Suppressor macrophage (primary cell): ENCODE measurements around the gene SHANK1.
A peak's percentile ranks its signal among the peaks of the same experiment; 100 is the strongest.

Source experiments
- DNase-seq, 4 experiments: peaks; one replicate each; pipeline ENCODE4 v3.0.0-alpha.2; 2020 to 2022

Gene SHANK1

DNA sequence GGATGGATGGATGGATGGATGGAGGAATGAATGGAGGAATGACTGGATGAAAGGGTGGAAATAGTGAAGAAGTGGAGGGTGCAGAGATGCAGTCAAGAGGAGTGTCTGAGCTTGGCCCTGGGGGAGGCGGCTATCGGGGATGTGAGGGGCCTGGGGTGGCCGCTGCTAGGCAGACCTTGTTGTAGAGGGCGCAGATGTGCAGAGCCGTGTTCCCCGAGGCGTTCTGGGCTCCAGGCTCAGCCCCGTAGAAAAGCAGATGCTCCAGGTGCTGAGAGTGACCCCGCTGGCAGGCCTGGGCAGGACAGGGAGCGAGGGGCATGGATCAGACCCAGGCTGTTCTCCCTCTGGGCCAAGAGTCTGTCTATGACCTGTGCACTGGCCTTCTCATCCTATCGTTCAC is 8.4 kb downstream of the SHANK1 start:
- DNase-seq: no peak

DNA sequence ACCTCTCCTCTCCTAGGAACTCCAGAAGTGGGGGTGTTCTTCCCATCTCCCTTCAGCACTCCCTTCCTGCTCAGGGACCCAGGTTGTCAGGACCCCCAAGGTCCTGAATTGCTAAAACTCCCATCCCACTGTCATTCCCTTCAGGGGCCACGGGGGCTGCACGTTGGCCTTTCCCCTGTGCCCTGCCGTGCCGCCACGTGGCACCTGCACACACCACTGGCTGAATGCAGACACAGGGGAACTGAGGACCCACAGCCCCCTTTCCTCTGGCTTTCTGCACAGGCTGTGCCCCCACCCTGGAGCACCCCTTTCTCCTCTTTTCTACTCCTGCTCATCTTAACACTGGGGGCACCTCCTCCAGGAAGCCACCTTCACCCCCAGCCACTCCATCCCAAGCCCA is 9.0 kb downstream of the SHANK1 start:
- no peak for DNase-seq

DNA sequence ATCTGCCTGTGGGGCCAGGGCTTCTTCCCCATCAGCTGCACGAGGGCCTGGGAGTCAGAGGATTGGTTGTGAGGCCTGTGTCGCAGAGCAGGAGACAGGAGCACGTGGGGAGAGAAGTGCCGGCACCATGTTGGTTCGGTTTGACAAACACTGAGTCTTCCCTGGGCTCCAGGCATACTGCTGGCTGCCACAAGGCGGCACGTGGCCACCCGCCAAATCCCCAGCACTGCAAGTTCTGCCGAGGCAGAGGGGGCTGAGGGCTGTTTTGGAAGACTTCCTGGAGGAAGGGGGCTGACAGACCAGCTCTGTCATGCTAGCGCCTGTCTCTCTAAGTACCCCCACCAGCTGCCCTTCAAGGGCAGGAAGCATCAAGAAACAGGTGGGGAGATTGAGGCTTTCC is 9.5 kb downstream of the SHANK1 start:
- DNase-seq: no peak

DNA sequence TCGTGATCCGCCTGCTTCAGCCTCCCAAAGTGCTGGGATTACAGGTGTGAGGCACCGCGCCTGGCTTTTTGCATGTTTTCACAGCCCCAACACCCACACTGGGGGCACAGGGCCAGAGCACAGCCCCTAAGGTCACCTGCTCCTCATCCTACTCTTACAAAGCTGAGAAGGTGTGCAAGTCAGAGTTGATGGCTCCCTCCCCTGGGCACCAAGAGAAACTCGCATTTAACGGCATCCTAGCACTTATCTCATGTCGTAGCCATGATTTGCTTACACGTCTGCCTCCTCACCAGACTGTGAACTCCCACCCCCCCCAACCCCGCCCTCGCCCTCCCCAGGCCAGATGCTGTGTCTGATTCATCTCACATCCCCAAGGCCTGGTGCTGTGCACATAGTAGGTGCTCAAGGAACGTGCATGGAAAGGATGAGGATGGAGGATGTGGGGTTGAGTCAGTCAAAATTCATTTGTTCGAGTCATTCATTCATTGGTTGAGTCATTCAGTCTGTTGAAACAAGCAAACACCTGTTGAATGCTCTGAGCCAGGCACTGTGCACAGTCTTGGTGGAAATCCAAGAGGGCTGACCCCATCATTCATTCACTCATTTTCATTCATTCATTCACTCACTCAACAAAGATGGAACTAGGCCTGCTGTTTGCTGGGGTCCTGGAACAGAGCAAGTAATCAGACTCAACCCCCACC is 11.3 kb downstream of the SHANK1 start:
- no peak for DNase-seq

DNA sequence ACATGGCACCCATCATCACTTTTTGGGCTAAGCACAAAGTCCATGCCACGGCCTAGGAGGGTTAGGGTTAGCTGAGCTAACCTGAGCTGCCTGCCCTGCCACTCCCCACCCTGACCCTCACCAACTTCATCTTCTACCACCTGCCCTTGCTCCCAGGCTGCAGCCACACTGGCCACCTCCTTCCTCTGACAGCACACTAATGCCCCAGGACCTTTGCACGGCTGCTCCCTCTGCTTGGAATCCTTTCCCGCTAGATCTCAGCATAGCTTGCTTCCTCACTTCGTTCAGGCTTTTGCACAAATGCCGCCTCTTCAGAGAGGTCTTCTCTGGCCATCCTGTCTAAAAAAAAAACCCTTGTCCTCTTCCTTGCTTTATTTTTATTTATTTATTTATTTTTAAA is 13.2 kb downstream of the SHANK1 start:
- DNase-seq: no peak

DNA sequence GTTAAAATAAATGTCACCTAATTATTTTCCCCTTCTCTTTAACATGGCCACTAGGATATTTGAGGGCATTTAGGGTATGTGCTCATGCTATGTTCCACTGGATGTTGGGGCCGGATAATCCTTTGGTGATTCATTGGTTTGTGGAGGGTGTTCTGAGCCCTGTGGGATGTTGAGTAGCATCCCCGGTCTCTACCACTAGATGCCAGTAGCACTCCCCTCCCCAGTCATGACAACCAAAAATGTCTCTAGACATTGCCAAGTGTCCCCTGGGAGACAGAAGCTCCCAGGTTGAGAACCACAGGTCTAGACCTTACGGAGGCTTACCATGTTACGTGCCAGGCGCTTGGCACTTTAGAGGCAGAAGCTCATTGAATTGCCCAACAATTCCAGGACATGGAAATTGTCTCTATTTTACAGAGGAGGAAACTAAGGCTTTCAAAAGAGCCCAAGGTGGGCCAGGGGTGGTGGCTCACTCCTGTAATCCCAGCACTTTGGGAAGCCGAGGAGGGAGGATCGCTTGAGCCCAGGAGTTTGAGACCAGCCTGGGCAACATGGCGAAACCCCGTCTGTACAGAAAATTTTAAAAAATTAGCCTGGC is 14.1 kb downstream of the SHANK1 start:
- peak; percentile 54 to 71 (median 66) for DNase-seq

DNA sequence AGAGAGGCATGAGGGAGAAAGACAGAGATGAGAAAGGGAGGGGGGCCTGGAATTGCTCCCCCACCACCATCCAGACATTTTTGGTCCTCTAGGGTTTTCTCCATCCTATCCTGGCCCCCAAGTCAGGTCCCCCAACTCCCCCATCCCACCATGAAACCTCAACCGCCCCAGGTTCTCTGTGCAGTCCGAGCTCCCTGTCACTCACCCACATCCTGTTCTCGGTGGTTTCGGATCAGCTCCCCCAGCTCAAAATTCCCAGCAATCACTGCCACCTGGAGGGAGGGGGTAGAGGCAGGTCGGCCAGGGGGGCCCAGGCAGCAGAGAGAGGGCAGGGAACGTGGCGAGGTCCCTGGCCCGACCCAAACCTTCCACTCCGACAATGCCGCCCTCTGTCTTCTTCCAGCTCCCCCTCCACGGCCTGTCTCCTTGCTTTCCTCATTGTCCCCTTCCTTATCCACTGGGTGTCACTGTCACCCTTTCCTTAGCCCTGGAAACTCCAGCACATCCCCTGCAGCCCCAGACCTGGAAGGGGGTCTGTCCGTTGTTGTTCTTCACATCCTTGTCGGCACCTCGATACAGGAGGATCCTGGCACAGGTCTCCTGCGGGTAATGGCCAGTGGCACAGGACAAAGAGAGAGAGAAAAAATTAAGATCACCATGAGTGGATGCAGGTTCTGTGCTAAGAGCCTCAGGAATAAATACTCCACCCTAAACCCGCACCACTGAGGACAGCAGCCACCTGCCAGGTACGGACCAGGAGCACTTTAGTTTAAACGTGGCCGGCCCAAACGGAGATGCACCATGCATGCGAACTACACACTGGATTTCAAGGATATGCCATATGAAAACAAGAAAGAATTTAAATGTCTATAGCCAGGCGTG is 15.4 kb downstream of the SHANK1 start:
- DNase-seq: peak in 3 of 4 experiments; percentile 22 to 45 (median 28)

DNA sequence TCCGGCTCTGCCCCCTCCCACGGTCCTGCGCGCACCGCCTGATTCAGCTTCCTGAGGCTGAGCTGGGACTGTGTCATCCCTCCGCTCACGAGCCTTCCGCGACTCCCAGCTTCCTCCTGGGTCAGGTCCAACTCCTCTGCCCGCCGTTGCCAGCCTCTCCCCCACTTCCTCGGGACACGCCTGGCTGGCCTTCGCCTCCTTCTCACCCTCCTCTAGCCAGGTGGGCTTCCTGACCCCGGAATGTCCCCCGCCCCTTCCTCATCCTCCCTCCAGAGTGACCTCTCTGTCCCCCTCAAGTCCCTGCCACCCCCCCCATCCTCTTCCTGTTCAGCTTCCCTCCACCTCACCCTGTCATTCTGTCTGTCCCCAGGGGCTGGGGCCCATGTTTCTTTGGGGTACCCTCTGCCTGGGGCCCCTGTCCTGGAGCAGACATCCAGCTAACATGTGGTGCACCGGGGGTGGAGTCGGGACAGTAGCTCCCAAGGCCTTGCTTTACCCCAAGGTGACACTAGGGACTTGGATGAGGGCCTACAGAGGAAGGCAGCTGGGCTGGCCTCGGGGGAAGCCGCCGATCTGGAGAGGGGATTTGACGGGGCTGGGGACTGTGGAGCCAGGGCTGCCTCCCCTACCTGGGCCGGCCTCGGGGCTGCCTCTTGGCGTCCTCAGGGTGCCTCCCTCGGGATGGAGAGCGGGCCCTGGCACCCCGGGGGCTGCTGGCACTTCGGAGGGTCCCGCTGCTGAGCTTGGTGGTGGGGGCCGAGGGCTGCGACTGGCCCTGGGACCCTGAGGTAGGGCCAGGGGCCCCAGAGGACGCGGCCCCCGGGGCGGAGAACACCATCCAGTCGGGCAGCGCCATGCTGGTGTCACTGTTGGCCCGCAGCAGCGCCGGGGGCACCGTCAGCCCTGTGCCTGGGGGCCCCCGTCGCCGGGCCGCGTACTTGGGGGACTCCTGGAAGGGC is 16.5 kb downstream of the SHANK1 start:
- DNase-seq: peak; percentile 70 to 90 (median 83)

DNA sequence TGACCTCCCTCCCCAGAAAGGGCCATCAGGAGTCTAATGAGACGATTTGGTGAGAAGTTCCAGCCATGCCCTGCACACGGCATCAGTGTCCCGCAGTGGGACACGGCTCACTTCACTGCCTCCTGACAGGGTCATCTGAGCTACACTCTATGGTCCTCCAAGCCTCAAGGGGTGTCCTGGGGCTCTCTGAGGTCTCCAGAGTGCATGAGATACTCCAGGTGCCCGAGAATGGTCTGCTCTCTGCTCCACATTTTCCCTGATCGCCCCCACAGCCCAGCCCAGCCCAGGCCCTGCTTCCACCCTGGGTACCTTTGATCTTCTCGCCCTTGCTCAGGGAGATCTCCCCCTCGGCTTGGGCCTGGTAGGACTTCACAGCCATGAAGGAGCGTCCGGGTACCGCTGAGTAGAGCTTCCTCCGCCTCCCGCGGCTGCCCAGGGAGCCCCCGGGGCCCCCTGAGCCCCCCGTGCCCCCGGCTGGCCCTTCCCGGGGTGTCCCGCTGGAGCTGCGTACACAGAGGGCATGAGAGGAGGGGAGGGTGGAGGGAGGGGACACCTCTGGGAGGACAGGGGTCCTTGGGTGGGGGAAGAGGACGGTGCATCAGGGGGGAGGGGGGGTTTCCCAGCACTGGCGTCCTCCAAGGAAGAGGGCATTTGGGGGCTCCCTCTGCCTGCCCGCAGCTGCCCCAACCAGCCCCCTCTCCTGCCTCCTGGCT is 17.3 kb downstream of the SHANK1 start:
- no peak for DNase-seq

DNA sequence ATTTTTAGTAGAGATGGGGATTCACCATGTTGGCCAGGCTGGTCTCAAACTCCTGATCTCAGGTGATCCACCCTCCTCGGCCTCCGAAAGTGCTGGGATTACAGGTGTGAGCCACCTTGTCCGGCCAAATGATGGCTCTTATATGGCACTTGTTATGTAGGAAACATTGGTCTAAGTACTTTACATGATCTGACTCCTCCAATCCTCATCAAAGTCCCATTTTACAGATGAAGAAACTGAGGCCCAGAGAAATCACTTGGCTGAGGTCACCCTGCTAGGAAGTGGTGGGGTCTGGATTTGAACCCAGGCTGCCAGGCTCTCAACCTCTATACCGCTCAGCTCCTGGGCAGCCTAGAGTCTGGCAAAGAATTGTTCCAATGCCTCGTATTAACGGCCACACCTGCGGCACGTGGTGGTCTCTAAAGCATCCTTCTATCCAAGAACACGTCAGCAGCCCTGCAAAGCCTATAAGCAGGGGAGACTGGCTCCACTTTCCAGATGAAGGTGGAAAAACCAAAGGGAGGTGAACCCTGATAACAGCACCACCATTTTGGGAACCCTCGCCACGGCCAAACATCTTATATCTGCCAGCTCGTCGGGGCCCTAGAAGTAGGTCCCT is 18.1 kb downstream of the SHANK1 start:
- no peak for DNase-seq

DNA sequence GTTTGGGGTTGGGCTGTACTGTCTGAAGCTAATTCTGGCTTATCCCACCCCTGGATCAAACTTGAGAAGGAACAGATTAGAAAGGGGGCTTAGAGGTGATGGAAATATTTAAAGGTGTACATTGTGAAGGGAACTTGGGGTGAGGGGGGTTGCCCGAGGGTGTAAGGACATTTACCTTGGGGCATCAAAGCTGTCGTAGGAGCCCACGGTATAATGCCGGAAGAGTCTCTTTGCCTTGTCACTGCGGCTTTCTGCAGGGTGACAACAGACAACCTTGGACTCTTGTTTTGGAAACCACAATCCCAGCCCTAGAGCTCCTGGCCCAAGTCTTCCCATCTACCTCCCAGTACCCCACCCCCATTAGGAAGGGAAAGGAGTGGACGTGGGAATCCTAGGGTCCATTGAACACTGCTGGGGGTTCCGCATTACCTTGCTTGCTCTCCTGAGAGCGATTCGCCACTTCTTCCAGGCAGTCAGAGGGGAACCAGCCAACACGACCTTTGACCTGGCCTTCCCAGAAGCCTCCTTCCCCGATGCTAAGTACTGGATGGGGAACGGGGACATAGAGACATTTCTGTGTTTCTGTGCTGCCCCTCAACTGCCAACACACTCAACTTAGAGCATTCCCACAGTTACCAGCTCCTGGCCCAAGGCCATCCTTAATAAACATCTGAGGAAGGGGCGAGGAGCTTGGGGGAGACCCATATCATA is 22.0 kb downstream of the SHANK1 start:
- no peak for DNase-seq

DNA sequence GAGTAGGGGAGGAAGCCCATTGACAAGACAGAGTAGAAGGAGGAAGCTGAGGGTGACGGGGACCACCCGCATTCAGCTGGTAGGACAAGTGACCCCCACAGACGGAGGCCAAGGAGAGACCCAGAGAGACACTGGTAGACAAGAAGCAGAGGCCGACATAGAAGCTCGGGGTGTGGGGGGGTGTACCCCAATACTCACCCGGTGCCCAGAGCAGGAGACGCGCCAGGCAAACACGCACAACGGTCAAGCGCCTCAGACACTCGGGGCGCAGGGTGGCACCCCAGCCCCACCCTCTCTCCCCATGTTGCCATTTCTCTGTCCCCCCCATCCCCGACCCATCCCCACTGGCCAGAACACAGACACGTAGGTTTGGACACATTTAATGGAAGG is 23.5 kb downstream of the SHANK1 start:
- DNase-seq: no peak

DNA sequence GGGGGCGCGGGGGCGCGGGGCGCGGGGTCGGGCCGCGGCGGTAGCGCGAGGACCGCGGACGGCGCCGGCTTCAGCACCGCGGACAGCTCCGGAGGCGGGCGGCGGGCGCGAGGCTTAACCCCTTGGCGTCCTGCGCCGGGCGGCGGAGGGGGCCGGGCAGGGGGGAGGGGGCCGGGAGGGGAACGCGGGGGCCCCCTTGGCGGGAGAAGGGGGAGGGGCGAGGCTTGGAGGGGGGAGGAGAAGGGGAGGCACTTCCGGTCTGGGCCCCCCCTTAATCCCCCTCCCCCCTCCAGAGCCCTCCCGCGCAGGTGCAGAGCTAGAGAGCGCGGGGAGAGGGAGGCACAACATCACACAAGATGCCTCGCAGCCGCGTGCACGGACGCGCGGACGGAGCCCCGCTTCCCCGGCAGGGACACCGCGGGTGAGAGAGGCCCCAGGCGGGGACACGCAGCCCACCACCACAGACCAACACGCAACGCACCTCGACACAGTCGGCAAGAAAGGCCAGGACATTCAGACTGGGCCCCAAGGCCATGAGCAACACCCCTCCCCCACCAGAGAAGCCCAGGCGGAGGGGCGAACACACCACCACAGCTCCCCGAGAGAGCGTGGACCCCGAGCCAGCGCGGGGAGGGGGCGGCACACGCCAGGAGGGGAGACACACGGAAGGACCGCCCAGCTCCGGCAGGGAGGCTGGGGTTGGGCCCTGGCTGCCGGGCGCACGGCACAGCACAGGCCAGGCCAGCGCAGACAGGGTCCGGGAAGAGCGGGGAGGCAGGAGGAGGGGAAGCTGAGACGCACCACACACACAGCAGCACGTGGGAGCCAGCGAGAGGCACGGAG is 24.1 kb downstream of the SHANK1 start:
- peak; percentile 19 to 63 (median 41) for DNase-seq

DNA sequence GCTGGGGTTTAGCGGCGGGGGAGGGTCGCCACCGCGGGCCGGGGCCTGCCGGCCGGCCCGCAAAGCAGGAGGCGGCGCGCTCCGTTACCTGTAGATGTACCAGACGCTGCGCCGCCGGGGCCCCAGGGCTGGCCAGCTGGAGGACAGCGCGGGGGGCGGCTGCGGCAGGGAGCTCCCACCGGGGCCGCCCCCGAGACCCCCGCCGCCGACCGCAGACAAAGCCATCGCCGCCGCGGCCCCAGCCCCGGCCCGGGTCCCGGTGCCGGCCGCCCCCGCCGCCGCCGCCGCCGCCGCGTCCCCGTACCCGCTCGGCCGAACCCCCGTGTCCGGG is 24.8 kb downstream of the SHANK1 start:
- no peak for DNase-seq

DNA sequence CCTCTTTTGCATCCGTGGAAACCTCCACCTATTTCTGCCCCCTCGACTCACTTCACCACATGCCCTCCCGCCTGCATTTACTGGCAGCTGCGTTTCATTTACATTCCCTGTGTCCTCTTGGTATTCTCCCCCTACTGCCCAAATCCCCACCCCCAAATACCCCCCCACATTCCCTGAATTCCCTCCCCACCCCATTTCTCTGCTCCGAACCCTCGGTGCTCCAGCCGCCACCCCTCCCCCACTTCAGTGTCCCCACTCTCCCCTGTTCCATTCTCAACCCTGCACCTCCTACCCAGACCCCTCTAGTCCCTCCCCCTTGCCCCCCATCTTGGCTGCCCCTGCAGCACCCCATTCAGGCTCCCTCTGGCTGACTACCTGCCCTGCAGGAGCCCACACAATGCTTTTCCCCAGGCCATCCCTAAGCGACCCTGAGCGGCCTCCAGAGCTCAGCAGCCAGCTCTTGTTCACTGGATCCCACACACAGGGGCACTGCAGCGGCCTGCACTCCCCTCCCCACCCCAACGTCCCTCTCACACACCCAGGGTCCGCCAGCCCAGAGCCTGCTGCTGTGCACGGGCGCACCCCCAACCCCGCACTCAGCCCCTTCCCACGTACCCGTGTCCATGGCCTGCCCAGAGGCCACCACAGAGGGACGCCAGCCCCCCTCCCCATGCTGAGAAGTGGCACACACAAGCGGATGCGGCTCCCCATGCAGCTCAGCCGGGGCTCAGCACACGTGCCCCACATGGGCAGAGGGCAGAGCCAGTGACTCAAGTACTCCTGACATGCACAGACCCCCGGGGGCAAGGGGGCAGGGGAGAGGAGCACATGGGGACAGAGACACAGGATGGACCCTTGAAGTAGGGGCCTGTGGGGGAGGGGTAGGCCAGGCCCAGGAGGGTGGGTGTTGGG is 26.3 kb downstream of the SHANK1 start:
- DNase-seq: no peak

DNA sequence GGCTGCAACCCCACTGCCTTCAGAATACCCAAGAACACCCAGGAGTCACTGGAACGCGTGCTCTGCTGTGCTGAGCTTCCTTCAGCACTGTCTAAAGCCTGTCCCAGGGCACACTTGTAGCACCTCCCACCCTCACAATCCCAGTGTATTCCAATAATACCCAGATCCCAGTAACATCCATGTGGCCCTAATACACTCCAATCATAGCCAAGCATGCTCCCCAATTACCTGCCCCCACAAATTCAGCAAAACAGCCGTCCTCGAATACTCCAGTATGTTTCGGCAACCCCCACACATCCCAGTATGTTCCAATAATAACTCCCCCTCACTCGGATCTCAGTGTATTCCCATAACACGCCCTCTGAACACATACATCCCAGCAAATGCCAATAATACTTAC is 29.2 kb downstream of the SHANK1 start:
- no peak for DNase-seq

DNA sequence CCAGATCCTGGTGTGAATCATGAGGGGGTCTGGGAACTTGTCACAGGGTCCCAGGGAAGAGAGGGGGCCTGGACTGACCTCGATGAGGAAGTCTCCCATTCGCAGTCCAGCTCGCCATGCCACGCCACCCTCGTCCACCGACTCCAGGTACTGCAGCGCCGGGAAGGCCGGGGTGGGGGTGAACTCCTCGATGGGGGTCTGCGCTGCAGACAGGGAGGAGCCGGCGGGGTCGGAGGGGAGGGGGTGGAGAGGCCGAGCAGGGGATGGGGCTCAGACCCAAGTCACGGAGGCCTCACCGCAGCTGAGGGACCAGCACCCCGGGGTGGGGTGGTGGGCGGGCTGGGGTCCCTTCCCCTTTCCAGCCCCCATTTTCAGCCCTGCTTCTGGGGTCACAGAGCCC is 30.8 kb downstream of the SHANK1 start:
- no peak for DNase-seq

DNA sequence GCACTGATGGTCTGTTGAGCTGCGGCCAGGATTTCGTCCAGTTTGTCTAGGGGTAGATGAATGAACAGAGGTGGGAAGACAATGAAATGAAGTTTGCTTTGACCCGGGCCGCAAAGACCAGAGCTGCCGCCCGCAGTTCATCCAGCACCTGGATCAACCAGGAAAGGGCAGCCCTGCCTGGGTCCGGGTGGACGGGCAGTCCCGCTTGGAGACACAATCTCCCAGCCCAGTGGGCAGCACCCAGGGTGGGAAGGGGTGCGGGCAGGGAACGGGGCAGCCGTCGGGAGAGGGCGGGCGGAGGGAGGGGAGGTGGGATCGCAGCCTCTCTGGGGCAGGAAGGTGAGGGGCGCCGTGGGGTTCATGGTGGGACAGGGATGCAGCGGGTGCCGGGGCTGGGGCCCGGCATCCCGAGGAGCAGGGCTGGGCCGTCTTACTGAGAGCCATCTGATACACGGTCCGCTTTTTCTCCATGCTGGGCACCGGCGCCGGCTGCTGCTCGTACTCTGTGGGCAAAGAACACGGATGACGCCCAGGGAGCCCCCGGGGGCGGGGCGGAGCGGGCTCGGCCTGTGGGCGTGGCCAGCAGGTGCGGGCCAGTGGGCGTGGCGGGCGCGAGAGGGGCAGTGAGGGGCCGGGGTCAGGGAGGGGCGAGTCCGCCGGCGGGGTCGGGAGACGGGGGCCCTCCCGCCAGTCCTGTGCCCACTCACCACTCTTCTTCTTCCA is 33.1 kb downstream of the SHANK1 start:
- DNase-seq: no peak
